ENCODE data around the gene UBE2G1.

Gene UBE2G1

DNA sequence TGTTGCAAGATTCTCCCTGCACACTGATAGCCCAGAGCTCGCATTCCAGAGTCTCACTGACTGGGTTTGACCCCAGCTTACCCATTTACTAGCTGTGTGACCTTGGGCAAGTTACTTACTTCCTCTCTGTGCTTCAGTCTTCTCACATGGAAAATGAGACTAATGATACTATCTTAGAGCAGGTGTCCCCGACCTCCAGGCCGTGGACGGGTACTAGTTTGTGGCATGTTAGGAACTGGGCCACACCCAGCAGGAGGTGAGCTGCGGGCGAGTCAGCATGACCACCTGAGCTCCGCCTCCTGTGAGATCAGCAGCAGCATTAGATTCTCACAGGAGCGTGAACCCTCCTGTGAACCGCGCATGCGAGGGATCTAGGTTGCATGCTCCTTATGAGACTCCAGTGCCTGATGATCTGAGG is 118.5 kb downstream of the UBE2G1 start:
- TF ChIP-seq, protein P1, sequence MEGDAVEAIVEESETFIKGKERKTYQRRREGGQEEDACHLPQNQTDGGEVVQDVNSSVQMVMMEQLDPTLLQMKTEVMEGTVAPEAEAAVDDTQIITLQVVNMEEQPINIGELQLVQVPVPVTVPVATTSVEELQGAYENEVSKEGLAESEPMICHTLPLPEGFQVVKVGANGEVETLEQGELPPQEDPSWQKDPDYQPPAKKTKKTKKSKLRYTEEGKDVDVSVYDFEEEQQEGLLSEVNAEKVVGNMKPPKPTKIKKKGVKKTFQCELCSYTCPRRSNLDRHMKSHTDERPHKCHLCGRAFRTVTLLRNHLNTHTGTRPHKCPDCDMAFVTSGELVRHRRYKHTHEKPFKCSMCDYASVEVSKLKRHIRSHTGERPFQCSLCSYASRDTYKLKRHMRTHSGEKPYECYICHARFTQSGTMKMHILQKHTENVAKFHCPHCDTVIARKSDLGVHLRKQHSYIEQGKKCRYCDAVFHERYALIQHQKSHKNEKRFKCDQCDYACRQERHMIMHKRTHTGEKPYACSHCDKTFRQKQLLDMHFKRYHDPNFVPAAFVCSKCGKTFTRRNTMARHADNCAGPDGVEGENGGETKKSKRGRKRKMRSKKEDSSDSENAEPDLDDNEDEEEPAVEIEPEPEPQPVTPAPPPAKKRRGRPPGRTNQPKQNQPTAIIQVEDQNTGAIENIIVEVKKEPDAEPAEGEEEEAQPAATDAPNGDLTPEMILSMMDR (IDR thresholded peaks at IDR 0.05; ENCODE audit: extremely low read depth, insufficient read depth, missing control alignments): no peak
- in situ Hi-C loops (cut with MboI; ENCODE audit: low pct_unique_long_range_greater_than_20kb, low sequenced_read_pairs, unreplicated experiment): no loop called here
- DNase-seq (ENCODE audit: low spot score): no peak

DNA sequence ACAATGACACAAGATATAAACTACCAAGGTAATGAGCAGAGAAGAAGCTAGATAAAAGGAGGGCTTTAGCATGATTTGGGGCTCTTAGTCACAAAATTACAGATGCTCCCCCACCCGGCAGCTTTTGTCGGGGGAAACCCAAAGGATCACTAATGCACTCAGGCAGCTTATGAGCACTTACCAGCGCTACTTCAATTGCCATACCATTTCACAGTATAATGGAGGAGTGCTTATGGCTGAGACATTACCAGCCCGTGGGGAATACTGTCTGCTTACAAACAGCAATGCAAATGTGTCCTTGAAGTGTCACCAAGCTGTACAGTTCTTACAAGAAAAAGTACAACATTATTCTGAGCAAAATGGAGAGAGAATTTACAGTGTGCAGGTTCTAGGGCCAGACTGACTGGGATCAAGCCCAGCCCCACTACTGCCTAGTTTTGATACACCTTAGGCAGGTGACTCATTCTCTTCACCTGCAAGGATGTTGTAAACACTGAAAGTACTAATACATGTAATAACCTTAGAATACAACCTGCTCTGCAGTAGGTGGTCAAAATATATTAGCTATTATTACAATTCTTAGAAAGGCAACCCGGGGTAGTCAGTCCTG is 119.0 kb downstream of the UBE2G1 start:
- no peak for DNase-seq (ENCODE audit: low spot score)
- in situ Hi-C loops (cut with MboI; ENCODE audit: low pct_unique_long_range_greater_than_20kb, low sequenced_read_pairs, unreplicated experiment): no loop called here
- TF ChIP-seq, protein P1 (IDR thresholded peaks at IDR 0.05; ENCODE audit: extremely low read depth, insufficient read depth, missing control alignments): no peak

DNA sequence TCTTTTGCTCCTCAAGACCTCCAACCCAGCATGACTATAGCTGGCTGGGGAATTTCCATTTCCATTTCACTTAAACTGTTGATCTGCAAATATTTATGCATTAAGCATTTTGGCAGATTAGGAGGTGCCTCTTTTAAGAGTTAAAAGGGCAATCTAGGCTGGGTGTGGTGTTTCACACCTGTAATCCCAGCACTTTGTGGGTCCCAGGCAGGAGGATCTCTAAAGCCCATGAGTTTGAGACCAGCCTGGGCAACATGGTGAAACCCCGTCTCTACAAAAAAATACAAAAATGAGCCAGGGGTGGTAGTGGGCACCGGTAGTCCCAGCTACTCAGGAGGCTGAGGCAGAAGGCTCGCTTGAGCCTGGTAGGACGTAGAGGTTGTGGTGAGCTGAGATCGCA is 119.8 kb downstream of the UBE2G1 start:
- in situ Hi-C loops (cut with MboI; ENCODE audit: low pct_unique_long_range_greater_than_20kb, low sequenced_read_pairs, unreplicated experiment): no loop called here
- TF ChIP-seq, protein P1 (IDR thresholded peaks at IDR 0.05; ENCODE audit: extremely low read depth, insufficient read depth, missing control alignments): no peak
- DNase-seq (ENCODE audit: low spot score): no peak

DNA sequence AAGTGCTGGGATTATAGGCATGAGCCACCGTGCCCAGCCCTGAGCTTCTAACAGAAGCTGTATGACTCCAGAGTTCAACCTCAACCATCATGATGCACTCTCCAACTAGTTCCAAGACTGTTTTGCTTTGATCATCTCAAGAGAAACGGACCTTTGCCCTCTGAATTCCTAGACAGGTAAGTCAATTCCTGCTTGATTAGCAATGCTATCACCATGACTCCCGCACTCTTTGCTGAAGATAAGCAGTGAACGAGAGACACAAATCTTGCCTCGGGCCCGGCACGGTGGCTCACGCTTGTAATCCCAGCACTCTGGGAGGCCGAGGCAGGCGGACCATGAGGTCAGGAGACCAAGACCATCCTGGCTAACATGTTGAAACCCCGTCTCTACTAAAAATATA is 124.9 kb downstream of the UBE2G1 start:
- TF ChIP-seq, protein P1 (IDR thresholded peaks at IDR 0.05; ENCODE audit: extremely low read depth, insufficient read depth, missing control alignments): no peak
- DNase-seq (ENCODE audit: low spot score): no peak
- in situ Hi-C loops (cut with MboI; ENCODE audit: low pct_unique_long_range_greater_than_20kb, low sequenced_read_pairs, unreplicated experiment): no loop called here

DNA sequence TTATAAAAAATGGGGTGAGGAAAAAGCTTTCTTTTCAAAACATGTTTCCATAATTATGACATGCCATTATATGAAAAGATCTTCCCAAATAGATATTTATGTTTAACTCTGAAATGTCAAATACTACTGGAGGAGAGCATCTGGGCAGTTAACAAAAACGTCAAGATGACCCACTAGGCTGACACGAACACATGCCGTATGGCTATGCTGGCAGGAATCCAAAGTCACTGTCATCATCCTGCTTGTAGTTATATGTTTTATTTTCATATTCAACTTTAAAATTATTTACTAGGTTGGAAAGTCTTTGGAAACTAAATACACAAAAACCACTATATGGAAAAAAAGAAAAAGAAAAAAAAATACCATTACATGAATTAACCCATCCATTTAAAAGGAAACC is 130.0 kb downstream of the UBE2G1 start:
- in situ Hi-C loops (cut with MboI; ENCODE audit: low pct_unique_long_range_greater_than_20kb, low sequenced_read_pairs, unreplicated experiment): no loop called here
- TF ChIP-seq, protein P1 (IDR thresholded peaks at IDR 0.05; ENCODE audit: extremely low read depth, insufficient read depth, missing control alignments): no peak
- DNase-seq (ENCODE audit: low spot score): no peak

DNA sequence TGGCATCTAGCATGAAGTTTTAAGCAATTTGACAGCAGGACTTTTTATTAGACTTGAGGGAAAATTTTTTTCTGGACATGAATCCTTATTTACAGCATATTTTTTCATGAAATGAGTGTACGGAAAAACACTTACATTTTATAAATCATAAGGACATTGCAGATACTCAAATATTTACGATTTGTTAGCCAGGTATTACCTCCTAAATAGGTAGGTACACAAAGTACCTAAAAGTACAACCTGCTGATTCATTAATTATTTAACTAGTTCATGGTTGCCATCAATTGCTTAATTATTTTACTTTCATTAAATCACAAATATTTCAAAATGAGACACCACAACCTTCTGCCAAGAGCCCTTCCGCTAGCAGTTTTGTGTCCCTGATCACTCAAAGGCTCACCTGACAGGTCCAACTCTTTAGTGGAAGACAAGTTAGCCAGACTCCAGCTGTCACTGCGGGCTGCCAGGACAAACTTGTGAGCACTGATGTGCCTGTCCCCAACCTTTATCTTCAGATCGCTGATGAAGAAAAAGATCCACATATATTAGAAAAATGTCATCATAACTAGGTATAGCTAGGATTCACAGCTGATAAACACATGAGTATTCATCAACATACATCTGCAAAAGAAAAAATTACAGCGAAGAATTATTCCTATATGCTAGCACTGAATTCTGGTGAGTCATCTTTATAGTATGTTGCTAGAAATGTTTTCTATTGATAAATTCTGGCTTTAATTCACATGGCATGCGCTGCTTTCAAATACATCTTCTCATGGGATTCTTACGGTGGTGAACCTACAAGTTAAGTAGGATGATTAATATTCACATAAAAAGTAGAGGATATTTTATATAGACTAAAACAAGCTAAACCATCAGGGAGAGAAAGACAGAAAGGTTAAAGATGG is 130.8 kb downstream of the UBE2G1 start:
- TF ChIP-seq, protein P1 (IDR thresholded peaks at IDR 0.05; ENCODE audit: extremely low read depth, insufficient read depth, missing control alignments): no peak
- in situ Hi-C loops (cut with MboI; ENCODE audit: low pct_unique_long_range_greater_than_20kb, low sequenced_read_pairs, unreplicated experiment): no loop called here

More for the DNA sequence above, 130.8 kb downstream of the UBE2G1 start:
- no peak for DNase-seq (ENCODE audit: low spot score)

Measured in GM13977 (cell line).